Stimulated activated CD4-positive, alpha-beta T cell treated with anti-CD3 and anti-CD28 coated beads, Interleukin-1b, Interleukin-23, amount 100 ng/mL, for 4 hours (primary cell): ENCODE results near the gene CRELD2.

Experiments used
- DNase-seq, 2 donors: peaks; one replicate each; pipeline ENCODE4 v3.0.0-alpha.2; 2020; ENCODE audit warnings: low read depth in 2 of 2

Gene CRELD2

DNA sequence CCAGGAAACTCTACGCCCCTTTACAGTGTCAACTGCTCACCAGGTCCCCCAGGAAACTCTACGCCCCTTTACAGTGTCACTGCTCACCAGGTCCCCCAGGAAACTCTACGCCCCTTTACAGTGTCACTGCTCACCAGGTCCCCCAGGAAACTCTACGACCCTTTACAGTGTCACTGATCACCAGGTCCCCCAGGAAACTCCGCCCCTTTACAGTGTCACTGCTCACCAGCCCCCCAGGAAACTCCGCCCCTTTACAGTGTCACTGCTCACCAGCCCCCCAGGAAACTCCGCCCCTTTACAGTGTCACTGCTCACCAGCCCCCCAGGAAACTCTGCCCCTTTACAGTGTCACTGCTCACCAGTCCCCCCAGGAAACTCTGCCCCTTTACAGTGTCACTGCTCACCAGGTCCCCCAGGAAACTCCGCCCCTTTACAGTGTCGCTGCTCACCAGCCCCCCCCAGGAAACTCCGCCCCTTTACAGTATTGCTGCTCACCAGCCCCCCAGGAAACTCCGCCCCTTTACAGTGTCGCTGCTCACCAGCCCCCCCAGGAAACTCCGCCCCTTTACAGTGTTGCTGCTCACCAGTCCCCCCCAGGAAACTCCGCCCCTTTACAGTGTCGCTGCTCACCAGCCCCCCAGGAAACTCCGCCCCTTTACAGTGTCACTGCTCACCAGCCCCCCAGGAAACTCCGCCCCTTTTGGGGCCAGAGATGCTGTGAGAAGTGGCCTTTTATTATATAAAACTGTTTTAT lies 26.8 kb downstream of the CRELD2 start:
- peak; percentile 12 to 18 for DNase-seq

DNA sequence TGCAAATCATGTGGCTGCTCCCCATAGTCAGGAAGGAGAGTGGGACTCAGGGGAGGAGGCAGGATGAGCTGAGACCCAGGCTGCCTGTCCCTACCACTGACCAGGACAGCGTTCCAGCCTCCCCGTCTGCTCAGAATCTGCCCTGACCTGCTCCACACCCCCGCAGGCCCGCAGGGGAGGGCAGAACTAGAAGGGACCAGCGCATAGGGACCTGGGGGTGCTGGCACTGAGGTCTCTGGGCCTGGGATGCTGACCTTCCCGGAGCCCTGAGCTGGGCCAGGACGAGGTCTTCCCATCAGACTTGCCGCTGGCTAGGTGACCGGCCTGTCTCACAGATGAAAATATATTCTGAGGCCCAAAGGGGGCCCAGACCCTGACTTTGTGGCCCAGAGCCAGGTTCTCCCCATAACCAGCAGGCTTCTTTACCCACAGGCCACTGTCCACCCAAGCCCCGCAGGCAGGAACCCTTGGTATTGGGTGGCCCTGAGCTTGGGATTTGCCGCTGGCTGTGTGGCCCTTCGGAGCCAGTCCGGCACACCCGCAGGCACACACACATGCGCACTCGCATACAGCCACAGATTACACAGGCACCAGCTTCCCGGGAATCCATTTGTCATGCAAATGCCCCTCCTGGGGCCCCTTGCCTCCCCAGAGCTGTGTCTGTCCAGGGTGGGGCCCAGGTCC lies 28.3 kb downstream of the CRELD2 start:
- no peak for DNase-seq

DNA sequence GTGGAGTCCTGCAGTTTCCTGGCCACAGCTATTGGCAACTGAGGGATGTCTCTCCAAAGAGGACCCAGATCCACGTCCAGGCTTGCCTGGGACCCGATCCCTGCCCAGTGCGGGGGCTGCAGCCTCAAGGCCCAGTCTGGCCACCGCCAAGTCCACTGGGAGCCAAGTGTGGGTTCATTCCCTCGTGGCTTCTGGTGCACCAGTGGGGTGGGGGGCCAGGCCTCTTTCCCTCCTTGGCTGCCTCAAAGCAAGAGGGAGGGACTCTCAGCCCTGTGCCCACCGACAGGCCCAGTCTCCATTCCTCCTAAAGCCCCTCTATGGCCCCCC lies 28.8 kb downstream of the CRELD2 start:
- DNase-seq = no peak

DNA sequence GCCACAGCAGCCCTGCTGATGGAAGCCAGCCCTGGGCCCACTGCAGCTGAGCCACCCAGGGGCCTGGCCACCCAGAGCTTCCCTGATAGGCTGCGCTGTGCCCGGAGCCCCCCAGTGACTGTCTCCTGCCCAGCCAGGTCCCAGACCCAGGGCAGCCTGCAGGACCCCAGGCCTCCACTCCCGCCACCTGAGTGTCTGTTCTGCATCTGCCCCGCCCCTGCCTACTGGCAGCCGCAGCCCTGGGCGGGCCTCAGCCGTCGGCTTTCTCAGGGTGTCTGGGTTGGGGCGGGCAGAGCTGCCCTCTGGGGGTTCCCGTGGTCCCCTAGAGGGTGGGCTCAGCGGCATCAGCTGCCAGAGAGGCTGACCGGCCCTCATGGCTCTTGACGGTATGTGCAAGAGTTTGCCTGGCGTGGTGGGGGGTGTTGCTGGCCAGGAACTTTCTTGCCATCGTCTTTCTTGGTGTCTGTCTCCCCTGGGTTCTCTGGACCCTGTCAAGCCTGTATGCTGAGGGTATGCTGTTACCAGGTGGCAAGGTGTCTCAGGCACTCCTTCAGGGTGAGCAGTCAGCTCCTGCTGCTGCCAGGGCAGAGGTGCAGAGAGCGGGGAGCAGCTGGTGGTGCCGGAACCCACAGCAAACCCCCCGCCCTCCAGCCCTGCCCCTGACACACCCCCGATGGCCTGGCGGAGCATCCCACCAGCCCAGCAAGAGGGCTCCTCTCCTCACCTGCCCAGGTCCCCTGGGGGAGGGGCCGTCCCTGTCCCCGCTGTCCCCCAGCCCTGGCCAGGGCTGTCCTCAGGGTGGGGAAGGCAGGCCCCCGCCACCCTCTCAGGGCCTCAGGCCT lies 29.9 kb downstream of the CRELD2 start:
- DNase-seq = no peak

DNA sequence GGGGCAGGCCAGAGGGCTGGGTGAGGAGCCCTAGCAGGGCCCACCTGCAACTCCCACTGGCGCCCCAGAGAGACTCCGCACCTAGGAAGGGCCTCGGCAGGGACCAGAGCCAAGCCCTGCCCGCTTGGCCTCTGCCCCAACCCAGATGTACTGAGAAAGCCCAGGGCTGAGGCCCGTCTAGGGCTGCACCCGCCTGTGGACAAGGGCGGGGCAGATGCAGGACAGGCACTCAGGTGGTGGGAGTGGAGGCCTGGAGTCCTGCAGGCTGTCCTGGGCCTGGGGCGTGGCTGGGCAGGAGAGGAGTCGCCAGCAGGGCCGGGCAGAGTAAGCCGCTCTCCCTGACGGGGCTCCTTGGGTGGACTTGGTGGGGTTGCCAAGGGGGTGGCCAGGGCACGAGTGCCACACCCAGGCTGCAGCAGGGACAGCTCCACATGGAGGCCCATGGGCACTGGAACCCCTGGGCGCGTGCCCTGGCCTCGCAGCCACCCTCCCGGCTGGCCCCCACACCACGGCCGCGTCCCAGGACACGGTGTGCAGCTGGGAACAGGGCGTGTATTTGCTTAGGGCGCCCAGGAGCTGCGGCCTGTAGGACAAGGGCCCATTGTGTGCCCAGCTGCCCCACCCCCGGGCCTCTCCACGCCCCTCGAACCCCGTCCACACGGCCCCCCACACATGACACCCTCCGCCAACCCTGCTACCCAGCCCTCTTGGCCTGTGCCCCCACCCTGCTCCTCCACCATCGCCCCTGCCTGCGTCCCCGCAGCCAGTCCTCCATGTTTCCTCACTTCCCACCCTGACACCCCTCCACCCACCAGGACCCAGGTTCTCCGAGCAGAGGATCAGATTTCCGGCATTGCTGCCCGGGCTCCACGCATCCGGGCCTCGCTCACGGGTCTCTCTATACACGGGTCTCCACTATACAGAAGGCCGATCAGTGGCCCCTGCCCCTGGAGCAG lies 30.8 kb downstream of the CRELD2 start:
- DNase-seq = no peak

DNA sequence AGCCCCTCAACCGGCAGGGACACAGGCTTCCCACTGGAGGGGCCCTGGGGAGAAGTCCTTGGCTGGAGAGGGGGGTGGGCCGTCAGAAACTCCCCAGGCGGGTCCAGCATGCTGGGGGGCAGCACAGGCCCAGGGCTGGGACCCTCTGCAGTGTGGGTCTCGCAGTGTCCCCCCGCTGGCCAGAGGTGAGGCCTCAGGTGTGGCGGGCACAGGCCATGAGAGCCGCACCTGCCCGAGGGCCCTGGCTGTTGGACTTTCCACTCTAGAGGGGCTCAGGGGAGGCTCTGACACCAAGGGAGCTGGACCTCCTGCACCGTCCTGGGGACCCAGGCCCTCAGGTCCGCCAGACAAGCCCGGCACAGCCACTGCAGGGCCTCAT lies 31.5 kb downstream of the CRELD2 start:
- DNase-seq = no peak

DNA sequence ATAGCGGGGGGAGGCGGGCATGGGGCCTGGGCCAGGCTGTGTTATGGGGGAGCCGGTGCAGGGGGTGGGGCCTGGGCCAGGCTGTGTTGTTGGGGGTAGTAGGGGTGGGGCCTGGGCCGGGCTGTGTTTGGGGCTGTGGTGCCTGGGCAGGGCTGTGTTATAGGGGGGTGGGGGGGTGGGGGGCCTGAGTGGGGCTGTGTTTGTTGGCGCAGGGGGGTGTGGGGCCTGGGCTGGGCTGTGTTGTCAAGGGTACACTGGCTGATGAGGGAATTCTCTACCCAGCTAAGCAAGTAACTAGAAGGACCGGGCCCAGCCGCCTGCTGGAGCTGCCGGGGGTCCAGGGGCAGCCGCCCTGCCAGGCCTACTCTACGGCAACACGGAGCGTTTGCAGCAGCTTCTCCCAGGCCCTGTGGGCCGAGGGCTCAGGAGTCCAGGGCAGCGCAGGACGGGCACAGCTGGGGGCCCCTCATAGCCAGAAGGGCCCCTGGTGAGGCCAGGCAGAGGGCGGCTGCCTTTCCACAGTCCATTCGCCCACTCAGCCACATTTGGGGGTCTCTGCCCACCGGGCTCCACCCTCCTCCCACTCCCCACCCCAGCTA lies 32.1 kb downstream of the CRELD2 start:
- no peak for DNase-seq

DNA sequence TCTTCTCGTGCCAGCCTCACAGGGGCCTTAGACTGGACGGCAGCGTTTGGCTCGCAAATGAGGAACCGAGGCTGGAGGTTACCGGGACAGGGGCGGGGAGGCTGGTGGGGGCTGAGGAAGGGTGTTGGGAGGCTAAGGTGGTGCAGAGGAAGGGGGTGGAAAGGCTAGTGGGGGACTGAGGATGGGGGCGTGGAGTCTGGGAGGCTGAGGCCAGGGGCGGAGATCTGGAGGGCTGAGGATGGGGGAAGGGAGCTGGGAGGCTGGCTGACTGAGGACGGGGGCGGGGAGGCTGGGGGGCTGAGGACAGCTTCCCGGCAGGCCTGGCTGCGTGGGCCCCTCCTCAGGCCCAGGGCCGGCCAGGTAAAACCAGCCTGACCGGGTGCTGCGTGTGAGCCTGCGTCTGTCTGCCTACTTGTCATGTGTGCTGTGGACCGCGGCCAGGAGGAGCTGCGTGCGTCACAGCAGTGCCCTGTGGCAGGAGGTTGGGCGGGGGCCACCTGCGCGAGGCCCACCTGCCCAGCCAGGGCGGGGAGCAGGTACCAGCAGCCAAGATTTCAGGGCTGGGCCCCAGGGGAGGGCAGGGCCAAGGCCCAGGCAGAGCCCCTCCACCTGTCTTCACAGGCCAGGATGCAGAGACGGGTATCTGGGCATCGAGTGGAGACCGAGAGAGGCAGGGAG lies 32.7 kb downstream of the CRELD2 start:
- DNase-seq = peak in 1 of 2 donors; percentile 76

DNA sequence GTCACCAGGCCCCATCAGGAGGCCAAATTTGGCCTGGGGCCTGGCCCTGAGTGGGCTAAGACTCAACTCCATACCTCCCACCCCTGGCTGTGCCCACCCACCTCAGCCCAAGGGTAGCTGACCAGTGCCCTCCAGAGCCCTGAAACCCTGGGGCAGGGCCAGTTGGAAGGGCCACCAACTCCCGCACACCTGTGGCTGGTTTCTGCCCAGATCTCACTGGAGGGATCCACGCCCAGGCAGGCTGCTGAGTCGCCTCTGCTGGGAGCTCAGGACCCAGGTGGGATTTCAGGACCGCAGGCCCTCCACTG lies 33.2 kb downstream of the CRELD2 start:
- no peak for DNase-seq

DNA sequence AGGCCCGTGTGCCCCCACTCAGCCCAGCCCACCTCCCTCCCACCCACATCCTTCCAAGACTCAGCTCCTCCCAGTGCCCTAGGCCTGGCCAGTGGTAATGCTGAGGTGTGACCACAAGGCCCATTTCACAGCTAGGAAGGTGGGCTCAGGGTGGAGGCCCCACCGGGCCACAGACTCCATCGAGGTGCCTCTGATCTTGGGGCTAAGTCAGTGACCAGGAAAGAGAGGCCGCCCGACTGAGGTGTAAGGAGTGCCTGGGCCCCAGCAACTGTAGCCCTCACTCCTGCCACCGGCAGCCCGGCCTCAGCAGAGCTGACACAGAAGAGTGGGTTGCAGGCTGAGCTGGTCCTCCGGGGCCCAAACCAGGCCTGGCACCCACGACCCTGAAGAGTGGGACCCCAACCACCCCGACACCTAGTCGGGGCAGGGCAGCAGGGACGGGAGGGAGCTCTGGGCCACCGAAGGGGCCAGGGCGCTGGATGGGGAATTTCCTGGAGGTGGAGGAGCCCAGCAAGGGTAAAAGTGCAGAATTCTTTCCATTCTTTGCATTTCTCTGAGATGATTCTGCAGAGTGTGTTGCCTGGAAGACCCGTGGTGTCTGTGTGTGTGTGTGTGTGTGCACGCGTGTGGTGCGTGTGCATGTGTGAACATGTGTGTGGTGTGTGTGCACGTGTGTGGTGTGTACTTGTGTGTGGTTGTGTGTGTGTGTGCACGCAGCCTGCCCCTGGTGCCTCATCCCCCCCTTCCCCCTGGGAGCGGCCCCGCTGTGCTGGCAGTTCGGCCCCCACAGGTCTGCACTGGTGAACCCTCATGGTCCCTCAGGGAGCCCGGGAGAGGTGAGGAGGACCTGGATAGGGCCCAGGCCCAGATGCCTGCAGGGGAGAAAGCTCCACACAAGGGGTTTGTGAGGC lies 33.8 kb downstream of the CRELD2 start:
- DNase-seq = no peak

DNA sequence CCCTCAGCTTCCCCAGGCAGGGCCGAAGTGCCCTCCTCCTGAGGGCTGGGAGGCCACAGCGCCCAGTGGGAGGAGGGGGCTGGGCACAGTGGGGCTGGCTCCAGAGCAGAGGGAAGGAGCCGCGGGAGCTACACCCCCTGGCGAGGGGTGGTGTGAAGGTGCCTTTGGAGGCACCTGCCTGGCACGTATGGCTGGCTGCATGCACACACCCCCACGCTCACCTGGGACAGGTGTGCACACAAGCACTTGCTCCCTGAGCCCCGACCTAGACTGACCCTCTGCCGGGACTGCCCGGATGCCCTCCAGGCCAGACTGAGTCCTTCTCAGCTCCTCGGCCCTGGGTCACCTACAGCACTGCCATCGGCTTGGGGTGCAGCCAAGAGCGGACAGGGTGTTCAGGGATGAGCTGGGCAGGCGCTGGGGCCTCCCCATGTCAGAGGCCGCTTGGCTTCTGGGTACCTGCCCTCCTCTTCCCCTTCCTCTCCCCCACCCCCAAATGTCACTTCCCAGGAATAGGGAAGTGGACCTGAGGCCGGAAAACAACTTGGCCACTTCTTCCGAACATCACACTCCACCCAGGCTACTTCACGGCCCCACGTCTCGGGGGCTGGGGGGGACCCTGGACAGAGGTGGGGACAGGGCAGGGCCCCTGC lies 34.7 kb downstream of the CRELD2 start:
- DNase-seq = no peak

DNA sequence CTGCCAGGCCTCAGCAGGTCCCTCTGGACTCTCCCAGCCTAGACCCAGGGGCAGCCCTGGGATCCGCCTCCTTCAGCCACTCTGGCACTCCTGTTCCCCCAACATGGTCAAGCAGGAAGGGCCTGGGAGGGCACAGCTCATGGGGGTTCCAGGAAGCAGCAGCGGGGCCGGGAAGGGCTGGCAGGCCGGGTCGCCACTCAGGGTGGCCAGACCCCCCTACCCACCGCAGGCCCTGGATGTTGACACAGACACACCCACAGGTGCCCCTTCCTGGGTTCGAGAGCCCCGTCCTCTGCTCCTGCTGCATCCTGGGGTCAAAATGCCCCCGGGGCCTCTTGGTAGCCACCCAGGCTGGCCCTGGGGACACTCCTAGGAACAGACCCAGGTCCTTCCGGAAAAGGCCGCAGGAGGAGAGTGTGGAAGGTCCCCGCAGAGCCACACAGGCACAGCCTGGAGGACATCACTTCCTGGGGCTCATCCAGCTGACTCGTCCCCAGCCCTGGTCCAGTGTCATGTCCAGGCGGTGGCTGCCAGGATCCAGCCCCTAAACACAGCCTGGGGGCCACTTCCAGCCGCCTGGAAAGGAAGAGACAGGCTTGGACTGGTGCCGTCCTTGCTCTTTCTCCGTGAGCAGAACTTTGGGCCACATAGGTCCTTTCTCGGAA lies 35.4 kb downstream of the CRELD2 start:
- no peak for DNase-seq

DNA sequence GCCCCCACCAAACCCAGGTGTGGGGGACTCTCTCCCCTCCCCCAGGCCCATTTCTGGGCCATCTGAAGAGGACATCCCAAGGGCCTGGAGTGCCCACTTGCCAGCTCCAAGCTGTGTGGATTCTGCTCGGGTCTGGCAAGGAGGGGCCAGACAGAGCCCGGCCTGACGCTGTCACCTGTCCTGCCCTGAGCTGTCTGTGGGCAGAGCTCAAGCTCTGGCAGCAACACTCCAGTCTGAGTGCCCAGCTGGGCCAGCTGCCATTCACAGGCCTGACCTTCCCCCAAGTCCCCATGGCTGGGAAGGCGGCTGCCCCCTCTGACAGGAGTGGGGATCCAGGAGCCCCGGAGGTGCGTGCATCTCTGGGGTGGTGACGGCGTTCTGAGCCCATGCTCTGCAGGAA lies 35.9 kb downstream of the CRELD2 start:
- no peak for DNase-seq

DNA sequence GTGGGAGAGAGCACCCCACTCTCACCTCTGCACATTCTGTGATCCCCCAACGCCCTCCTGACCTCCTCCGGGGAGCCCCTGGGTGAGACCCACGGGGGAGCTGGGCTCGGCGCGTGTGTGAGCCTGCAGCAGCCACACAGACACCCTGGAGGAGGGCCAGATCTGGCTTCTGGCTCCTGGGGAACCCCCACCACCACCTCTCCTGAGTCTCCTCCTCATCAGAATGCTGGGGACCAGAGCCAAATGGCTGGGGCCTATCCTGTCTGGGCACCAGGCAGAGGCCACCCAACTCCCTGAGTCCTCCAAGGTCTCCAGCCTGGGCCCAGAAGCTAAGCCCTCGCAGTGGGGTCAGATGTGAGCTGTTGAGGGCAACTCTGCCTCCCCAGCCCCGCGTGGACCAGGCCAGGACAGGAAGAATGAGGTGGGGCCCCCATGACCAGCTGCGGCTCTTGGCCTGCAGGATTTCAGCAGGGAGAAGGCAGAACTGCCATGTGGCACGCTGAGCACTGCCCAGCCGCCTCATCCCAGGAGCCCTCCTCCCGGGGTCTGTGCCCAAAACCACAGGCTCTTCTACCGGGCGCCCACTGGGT lies 36.7 kb downstream of the CRELD2 start:
- DNase-seq = no peak

DNA sequence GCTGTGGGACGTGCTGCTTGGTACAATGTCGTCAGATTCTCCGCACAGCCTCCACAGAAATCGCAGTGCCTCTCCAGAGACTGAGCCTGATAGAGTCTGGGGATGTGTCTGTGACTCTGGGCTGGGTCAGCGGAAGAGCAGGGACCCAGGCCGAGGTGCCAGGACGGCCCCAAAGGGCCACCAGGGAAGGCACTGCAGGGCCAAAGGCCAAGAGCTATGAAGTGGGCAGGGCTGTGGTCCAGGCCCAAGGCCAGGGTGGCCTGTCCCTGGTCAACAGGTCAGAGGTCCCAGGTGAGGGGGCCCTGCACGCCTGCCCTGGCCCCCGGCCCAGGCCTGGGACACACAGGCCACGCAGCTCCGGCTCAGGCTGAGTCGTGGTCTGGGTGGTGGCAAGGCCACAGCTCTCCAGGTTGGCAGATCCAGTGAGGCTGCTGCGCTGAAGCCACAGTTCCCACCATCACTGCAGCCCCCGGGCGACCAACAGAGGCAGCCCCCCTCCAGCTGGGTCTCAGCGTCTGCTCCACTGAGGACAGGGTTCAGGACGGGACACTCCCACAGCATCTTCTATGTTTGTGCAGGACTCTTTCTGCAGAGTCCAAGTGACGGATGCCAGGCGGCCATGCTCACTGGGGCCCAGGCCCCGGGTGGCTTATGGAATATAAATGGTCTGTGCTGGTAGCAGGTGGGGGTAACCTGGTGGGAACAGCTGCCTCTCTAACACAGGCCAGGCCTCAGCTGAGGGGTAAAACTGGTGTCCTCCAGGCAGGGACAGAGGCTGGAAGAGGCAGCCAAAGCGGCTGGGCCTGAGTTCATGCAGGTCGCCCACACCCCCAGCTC lies 37.4 kb downstream of the CRELD2 start:
- no peak for DNase-seq

DNA sequence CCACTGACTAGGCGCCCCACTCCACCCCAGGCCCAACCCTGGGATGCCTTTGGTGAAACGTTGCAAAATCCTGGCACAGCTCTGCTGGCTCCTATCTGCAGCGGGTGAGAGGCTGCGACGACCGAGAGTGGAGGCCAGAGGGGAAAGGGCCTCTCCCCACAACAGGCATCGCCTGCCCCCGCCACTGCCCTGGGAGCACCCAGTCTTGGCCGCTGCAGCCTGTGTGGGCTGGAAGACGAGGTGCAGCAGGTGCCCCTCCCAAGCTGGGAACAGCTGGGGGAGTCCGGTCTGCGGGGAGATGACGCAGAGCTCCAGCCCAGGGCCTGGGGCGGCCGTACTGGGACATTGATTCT lies 38.0 kb downstream of the CRELD2 start:
- DNase-seq = no peak
